Testis (tissue), 3 donors: Measurements from ENCODE around the gene AUTS2. TPM values are rescaled to one million over a fixed set of nuclear protein-coding genes. Genes with fewer than 3 reads are reported as not detected.

Source experiments
- DNase-seq: peaks from one replicate; pipeline ENCODE4 v3.0.0-alpha.2; 2019
- H3K27ac ChIP-seq, 2 donors: fragments of 200-600 bp; sonication (generic); one replicate each; pipeline ENCODE4 v1.5.1; 2019
- H3K27me3 ChIP-seq: fragments of 200-600 bp; sonication (generic); one replicate; pipeline ENCODE4 v1.5.1; 2019
- H3K36me3 ChIP-seq: fragments of 200-600 bp; sonication (generic); one replicate; pipeline ENCODE4 v1.5.1; 2017; ENCODE audit warnings: low read depth; ENCODE audit errors: missing control alignments
- H3K4me1 ChIP-seq: fragments of 200-600 bp; sonication (generic); one replicate; pipeline ENCODE4 v1.5.1; 2019
- H3K4me3 ChIP-seq, 2 donors: fragments of 200-600 bp; sonication (generic); one replicate each; pipeline ENCODE4 v1.5.1; 2017 to 2019
- H3K9me3 ChIP-seq: fragments of 200-600 bp; sonication (generic); one replicate; pipeline ENCODE4 v1.5.1; 2017
- POLR2A ChIP-seq: fragments of 450-650 bp; IDR thresholded peaks from one replicate; pipeline ENCODE4 v1.6.1; 2017; ENCODE audit warnings: antibody characterized with exemption, mild to moderate bottlenecking, moderate library complexity
- WGBS, 2 donors: methylation state at CpG; one replicate each; pipeline ENCODE4 v1.1.5; 2018; 5-methylcytosine and 5-hydroxymethylcytosine counted together
- intact Hi-C: fragments of 100-400 bp; cut with DNase I; formaldehyde crosslinking; loops from one replicate; pipeline ENCODE4 v1.15.1; 2023; ENCODE audit warnings: low total_unique reads
- polyA plus RNA-seq: library from polyadenylated mRNA; stranded (reverse); fragments of 350-450 nt; fragmentation: Illumina TruSeq; extraction: RNeasy Lipid Tissue Mini Kit (QIAGEN cat#74804); gene quantifications from one replicate; pipeline ENCODE4 v1.2.3, GENCODE V29; 2014; ENCODE audit warnings: low read depth, low replicate concordance; ENCODE audit not compliant: insufficient read depth
- total RNA-seq, 2 donors: library from RNA; depleted of rRNA; stranded (reverse); fragments of >200 nt; gene quantifications; one replicate each; pipeline ENCODE4 v1.2.3, GENCODE V29; 2016
- TF ChIP-seq, protein P1 (sequence below), 3 experiments: fragments of 450-650 bp in 2 of 3; fragments of 200-600 bp in 1 of 3; sonication (generic) in 1 of 3; IDR thresholded peaks; one replicate each; pipeline ENCODE4 v1.5.1; 2016 to 2019; ENCODE audit warnings: antibody characterized with exemption in 3 of 3, mild to moderate bottlenecking in 2 of 3, moderate library complexity in 1 of 3

AUTS2 gene
- total and polyA plus RNA-seq, 3 donors from 2014 or later, result 21.3 to 75.5 (median 56.1) TPM

DNA sequence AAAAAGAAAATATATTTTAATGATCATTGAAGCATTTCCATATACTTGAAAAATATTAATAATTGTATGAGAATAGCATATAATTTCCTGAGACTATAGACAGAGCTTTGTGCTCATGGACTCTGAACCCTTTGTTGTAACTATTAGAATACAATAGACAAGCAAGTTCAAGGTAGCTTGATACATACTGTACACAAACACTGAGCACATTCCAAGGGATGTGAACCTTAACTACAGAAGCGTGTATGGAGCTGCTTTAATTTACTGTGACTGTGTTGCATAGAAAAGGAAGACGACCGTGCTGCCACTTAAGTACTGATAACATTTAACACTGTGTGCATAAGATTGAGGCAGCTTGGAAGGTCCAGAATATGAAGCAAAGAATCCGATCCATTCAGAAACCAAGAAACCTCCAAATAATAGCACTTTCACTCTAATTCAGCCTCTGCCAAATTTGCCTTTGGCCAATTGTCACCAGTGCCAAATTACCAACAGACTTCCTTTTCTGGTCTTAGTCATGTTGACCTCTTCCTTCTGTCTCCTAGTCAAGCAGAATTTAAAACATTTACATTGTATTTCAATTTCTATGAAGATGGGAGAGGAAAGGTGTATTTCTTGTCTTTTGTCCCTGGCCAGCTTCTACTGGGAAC is 967.6 kb downstream of the AUTS2 start:
- Histone ChIP-seq H3K36me3 (no peaks in the 10 kb centered on the region), H3K9me3 (no peaks in the 10 kb centered on the region), H3K4me1 (peaks cover 11% of the 10 kb centered on the region), H3K27me3 (no peaks in the 10 kb centered on the region), H3K4me3 (no peak overlapping the region), H3K27ac (no peak overlapping the region)
- intact Hi-C loops, result no loop called here
- WGBS, 2 donors, result 37 to 46% methylated on average over 4 of the region's 4 CpGs
- TF ChIP-seq POLR2A, result no peak
- TF ChIP-seq, protein P1, sequence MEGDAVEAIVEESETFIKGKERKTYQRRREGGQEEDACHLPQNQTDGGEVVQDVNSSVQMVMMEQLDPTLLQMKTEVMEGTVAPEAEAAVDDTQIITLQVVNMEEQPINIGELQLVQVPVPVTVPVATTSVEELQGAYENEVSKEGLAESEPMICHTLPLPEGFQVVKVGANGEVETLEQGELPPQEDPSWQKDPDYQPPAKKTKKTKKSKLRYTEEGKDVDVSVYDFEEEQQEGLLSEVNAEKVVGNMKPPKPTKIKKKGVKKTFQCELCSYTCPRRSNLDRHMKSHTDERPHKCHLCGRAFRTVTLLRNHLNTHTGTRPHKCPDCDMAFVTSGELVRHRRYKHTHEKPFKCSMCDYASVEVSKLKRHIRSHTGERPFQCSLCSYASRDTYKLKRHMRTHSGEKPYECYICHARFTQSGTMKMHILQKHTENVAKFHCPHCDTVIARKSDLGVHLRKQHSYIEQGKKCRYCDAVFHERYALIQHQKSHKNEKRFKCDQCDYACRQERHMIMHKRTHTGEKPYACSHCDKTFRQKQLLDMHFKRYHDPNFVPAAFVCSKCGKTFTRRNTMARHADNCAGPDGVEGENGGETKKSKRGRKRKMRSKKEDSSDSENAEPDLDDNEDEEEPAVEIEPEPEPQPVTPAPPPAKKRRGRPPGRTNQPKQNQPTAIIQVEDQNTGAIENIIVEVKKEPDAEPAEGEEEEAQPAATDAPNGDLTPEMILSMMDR (IDR thresholded peaks at IDR 0.05), result no peak
- DNase-seq, result no peak

DNA sequence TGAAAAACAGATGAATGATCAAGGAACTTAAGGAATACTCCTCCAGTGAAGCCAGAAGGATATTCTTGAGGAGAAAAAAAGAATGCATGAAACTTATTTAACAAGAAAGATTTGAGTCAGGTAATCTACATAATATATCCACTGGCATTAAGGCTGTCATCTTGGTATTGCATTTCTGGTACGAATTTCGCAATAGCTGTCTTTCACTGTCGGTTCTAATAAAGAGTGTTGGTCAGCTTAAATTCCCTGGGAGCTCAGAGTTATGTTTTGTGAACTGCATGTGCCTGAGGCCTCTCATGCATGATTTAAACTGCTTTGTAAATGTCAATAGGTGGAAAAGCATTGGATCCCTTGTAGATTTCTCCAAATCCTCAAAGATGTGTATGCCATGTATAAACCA is 968.4 kb downstream of the AUTS2 start:
- Histone ChIP-seq H3K4me1 (peaks cover 11% of the 10 kb centered on the region), H3K9me3 (no peaks in the 10 kb centered on the region), H3K4me3 (no peak overlapping the region), H3K27ac (no peak overlapping the region), H3K27me3 (no peaks in the 10 kb centered on the region), H3K36me3 (no peaks in the 10 kb centered on the region)
- TF ChIP-seq, protein P1 (IDR thresholded peaks at IDR 0.05), result no peak
- no peak for TF ChIP-seq POLR2A
- intact Hi-C loops, result no loop called here
- no peak for DNase-seq
- WGBS, 2 donors, result 77 to 94% methylated on average over 3 of the region's 3 CpGs

DNA sequence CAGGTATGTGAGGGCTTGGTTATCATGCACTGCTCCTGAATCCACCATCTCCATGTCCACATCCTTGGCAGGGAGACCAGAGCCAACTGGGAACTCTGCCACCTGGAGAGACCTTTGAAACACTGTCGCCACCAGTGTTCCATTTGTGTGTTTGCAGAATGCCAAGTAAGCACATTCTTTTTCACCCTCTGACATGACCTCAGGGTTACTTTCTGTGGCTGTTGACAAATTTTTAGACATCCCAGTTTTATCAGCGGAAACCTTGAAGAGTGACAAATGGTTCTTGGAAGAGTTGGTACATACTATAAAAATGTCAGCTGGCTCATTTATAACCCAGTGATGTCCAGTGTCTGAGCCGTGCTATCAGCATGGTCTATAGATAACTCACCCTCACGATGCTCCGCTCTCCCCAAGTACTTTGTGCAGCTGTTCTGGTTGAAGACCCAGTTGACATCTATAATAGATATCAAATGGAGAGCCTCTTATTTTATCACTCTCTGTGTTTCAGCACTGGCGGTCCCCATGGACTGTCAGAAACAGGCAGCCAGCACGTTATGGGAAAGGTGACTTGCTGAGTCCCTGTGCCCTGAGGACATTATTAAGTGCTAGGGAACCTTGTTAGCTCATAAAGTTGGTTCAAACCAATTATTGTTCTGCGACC is 970.5 kb downstream of the AUTS2 start:
- intact Hi-C loops, result no loop called here
- H3K9me3 ChIP-seq, result no peaks in the 10 kb centered on the region
- H3K27me3 ChIP-seq, result no peaks in the 10 kb centered on the region
- H3K27ac ChIP-seq, result no peak overlapping the region
- no peak overlapping the region for H3K4me3 ChIP-seq
- no peaks in the 10 kb centered on the region for H3K36me3 ChIP-seq
- DNase-seq, result peak; percentile 86
- 63 to 64% methylated on average over 8 of the region's 8 CpGs for WGBS, 2 donors
- peaks cover 11% of the 10 kb centered on the region for H3K4me1 ChIP-seq
- TF ChIP-seq POLR2A, result no peak
- TF ChIP-seq, protein P1 (IDR thresholded peaks at IDR 0.05), result no peak

DNA sequence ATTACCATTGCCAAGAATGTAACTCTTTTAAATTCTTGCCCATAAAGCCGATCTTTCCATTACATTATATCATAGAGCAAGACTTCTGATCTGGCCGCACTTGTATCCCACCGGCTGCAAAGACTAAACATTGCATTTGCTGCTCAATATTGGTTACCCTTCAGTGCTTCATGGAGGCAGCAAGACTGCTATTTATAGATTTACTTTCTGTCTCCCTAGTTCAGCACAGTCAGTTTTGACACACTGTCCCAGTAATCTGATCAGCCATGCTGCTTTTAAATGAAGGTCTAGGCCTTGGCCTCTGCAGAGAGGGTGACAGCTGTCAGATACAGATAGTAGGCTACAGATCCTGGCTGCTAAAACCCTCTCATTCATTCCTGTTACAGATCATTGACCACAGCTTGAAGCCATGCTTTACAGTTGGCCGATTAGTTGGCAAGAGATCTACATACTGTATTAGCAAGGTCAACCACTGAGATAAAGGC is 971.1 kb downstream of the AUTS2 start:
- intact Hi-C loops, result no loop called here
- TF ChIP-seq POLR2A, result no peak
- TF ChIP-seq, protein P1 (IDR thresholded peaks at IDR 0.05), result no peak
- no peak for DNase-seq
- Histone ChIP-seq H3K9me3 (no peaks in the 10 kb centered on the region), H3K27me3 (no peaks in the 10 kb centered on the region), H3K4me1 (peaks cover 11% of the 10 kb centered on the region), H3K36me3 (no peaks in the 10 kb centered on the region), H3K4me3 (no peak overlapping the region), H3K27ac (no peak overlapping the region)
- 49 to 60% methylated on average over 4 of the region's 4 CpGs for WGBS, 2 donors
